Endodermal cell (in vitro differentiated cells): ENCODE data around the gene CNPY3. TPM values are rescaled to one million over a fixed set of nuclear protein-coding genes. Genes with fewer than 3 reads are reported as not detected.

Source experiments
- DNase-seq: peaks from one replicate; pipeline ENCODE4 v3.0.0-alpha.2; 2017
- H3K27ac ChIP-seq: 2 replicates; pipeline ENCODE4 v1.5.1; 2013; ENCODE audit warnings: mild to moderate bottlenecking, low read depth, low read length, moderate library complexity
- H3K27me3 ChIP-seq: 2 replicates; pipeline ENCODE4 v1.6.1; 2013; ENCODE audit warnings: mild to moderate bottlenecking, low read length, moderate library complexity; ENCODE audit not compliant: insufficient read depth, control insufficient read depth, poor library complexity, severe bottlenecking
- H3K36me3 ChIP-seq: 2 replicates; pipeline ENCODE4 v1.7.0; 2013; ENCODE audit warnings: mild to moderate bottlenecking, low read length, moderate library complexity; ENCODE audit not compliant: control insufficient read depth, insufficient read depth
- H3K4me1 ChIP-seq: one replicate; pipeline ENCODE4 v1.7.0; 2013; ENCODE audit warnings: low read length; ENCODE audit not compliant: control insufficient read depth, insufficient read depth
- H3K4me3 ChIP-seq: 2 replicates; pipeline ENCODE4 v1.5.1; 2013; ENCODE audit warnings: mild to moderate bottlenecking, low read length, moderate library complexity
- H3K9ac ChIP-seq: 2 replicates; pipeline ENCODE4 v1.6.1; 2013; ENCODE audit warnings: mild to moderate bottlenecking, low read length, moderate library complexity; ENCODE audit not compliant: poor library complexity, severe bottlenecking; ENCODE audit errors: extremely low read depth
- H3K9me3 ChIP-seq: 2 replicates; pipeline ENCODE4 v1.6.1; 2013; ENCODE audit warnings: mild to moderate bottlenecking, low read length, moderate library complexity; ENCODE audit not compliant: control insufficient read depth
- H3K27ac Mint-ChIP-seq: 2 replicates; pipeline ENCODE4 v1.8.0; 2020; ENCODE audit warnings: mixed read lengths
- H3K27me3 Mint-ChIP-seq: 2 replicates; pipeline ENCODE4 v1.8.0; 2021; ENCODE audit warnings: mild to moderate bottlenecking, mixed read lengths; ENCODE audit not compliant: insufficient read depth
- H3K36me3 Mint-ChIP-seq: 2 replicates; pipeline ENCODE4 v1.8.0; 2020; ENCODE audit warnings: low read depth, mixed read lengths
- H3K4me1 Mint-ChIP-seq: 2 replicates; pipeline ENCODE4 v1.8.0; 2020; ENCODE audit warnings: mixed read lengths
- H3K4me3 Mint-ChIP-seq: 2 replicates; pipeline ENCODE4 v1.8.0; 2020; ENCODE audit warnings: mild to moderate bottlenecking, moderate library complexity, mixed read lengths
- H3K9me3 Mint-ChIP-seq: 2 replicates; pipeline ENCODE4 v1.8.0; 2020; ENCODE audit warnings: mild to moderate bottlenecking, mixed read lengths
- WGBS, 2 experiments: methylation state at CpG; one replicate each; pipeline versions ENCODE4 v1.1.5 to v1.1.7; 2013; ENCODE audit warnings: missing lambda C conversion rate in 2 of 2, mixed read lengths in 1 of 2; ENCODE audit not compliant: insufficient coverage in 1 of 2, insufficient read length in 1 of 2; 5-methylcytosine and 5-hydroxymethylcytosine counted together
- total RNA-seq, 2 donors: library from RNA; stranded (reverse); fragmentation: NEBNext Ultra II Directional in 1 of 2; extraction: Animal tissue kit (Norgen Biotek cat#: 25700) in 1 of 2; gene quantifications; 2 replicates in 1 of 2; 3 replicates in 1 of 2; pipeline ENCODE4 v1.2.1, GENCODE V29; 2021
- TF ChIP-seq, protein P1 (sequence below): fragments of 200-600 bp; sonication (generic); conservative IDR thresholded peaks from 2 replicates; pipeline ENCODE4 v1.5.0; 2021; ENCODE audit warnings: antibody characterized with exemption, mild to moderate bottlenecking

Gene CNPY3
- total RNA-seq, 2 donors from 2014 or later, result 72.7 to 73.6 TPM

DNA sequence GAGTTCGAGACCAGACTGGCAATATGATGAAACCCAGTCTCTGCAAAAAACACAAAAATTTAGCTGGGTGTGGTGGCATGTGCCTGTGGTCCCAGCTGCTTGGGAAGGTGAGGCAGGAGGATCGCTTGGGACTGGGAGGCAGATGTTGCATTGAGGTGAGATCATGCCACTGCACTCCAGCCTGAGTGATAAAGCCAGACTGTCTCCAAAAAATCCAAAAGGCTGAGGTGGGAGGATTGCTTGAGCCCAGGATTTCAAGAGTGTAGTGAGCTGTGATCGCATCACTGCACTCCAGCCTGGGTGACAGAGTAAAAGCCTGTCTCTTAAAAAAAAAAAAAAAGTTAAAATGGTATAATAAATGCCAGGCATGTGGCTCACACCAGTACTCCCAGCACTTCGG, 14.7 kb upstream of the CNPY3 start:
- TF ChIP-seq, protein P1, sequence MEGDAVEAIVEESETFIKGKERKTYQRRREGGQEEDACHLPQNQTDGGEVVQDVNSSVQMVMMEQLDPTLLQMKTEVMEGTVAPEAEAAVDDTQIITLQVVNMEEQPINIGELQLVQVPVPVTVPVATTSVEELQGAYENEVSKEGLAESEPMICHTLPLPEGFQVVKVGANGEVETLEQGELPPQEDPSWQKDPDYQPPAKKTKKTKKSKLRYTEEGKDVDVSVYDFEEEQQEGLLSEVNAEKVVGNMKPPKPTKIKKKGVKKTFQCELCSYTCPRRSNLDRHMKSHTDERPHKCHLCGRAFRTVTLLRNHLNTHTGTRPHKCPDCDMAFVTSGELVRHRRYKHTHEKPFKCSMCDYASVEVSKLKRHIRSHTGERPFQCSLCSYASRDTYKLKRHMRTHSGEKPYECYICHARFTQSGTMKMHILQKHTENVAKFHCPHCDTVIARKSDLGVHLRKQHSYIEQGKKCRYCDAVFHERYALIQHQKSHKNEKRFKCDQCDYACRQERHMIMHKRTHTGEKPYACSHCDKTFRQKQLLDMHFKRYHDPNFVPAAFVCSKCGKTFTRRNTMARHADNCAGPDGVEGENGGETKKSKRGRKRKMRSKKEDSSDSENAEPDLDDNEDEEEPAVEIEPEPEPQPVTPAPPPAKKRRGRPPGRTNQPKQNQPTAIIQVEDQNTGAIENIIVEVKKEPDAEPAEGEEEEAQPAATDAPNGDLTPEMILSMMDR, result no peak
- H3K27me3 ChIP-seq, result no peaks in the 10 kb centered on the region
- WGBS, 2 experiments, result 86 to 90% methylated on average over 4 of the region's 4 CpGs
- peaks cover 2% of the 10 kb centered on the region for H3K27me3 Mint-ChIP-seq
- no peak overlapping the region for H3K9ac ChIP-seq
- H3K9me3 Mint-ChIP-seq, result no peaks in the 10 kb centered on the region
- H3K27ac Mint-ChIP-seq, result no peak overlapping the region
- no peak overlapping the region for H3K4me3 ChIP-seq
- no peaks in the 10 kb centered on the region for H3K9me3 ChIP-seq
- no peak for DNase-seq
- no peaks in the 10 kb centered on the region for H3K36me3 ChIP-seq
- H3K27ac ChIP-seq, result no peak overlapping the region
- H3K36me3 Mint-ChIP-seq, result no peaks in the 10 kb centered on the region
- no peaks in the 10 kb centered on the region for H3K4me1 ChIP-seq
- H3K4me3 Mint-ChIP-seq, result no peak overlapping the region
- no peaks in the 10 kb centered on the region for H3K4me1 Mint-ChIP-seq

DNA sequence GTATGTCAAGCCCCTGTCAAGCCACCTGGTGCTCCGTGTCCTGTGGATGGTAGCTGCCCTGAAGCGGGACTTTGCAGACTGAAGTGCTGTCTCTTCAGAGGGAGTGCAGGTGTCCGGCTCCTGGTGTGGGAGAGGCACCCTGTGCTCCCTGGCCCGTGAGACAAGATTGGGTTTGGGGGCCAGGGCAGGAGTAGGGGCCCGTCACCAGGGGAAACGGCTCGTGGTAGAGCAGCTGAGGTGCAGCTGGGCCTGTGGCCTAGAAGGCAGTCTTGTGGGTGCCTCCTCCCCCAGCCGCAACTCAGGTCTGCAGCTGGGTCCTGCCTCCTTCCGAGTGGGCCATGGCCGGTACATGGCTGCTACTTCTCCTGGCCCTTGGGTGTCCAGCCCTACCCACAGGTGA, 13.5 kb upstream of the CNPY3 start, which contains the start of gene PTCRA:
Gene PTCRA (plus strand): TSS at position 322 of the 400 bp plus-strand sequence. CDS start 17 bp downstream, at position 339.
- H3K27me3 ChIP-seq, result no peaks in the 10 kb centered on the region
- H3K4me3 ChIP-seq, result no peak within 1 kb of the TSS
- H3K9me3 ChIP-seq, result no peaks in the 10 kb centered on the region
- DNase-seq, result no peak
- Mint-ChIP-seq H3K4me3 (no peak within 1 kb of the TSS), H3K9me3 (no peaks in the 10 kb centered on the region), H3K36me3 (no peaks in the 10 kb centered on the region), H3K27me3 (peaks cover 2% of the 10 kb centered on the region), H3K27ac (peak within 1 kb of the TSS; percentile 44), H3K4me1 (no peaks in the 10 kb centered on the region)
- TF ChIP-seq, protein P1, result no peak
- H3K9ac ChIP-seq, result no peak within 1 kb of the TSS
- H3K36me3 ChIP-seq, result no peaks in the 10 kb centered on the region
- H3K4me1 ChIP-seq, result no peaks in the 10 kb centered on the region
- no peak within 1 kb of the TSS for H3K27ac ChIP-seq
- 91 to 95% methylated on average over 6 to 10 of the region's 10 CpGs for WGBS, 2 experiments

DNA sequence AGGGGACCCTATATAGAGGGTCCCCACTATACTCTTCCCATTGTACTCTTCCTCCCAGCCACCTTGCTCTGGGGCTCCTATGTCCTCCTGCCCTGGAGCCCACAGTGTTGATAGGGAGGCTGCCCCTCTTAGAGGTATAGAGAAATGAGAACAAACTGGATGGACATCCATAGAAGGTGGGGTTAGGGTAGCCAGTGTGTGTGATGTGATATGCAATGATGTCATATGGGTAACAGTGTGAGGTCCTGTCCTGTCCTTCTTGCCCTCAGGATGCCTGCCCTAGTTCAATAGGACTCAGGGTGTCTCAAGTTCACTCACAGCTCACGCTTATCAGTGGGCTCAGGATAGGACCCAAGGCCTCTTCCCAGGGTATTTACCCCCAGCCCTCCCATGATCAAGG, 13.0 kb upstream of the CNPY3 start:
- Histone ChIP-seq H3K36me3 (no peaks in the 10 kb centered on the region), H3K9ac (no peak overlapping the region), H3K27ac (no peak overlapping the region), H3K4me1 (no peaks in the 10 kb centered on the region), H3K9me3 (no peaks in the 10 kb centered on the region), H3K4me3 (no peak overlapping the region), H3K27me3 (no peaks in the 10 kb centered on the region)
- no peak overlapping the region for H3K4me3 Mint-ChIP-seq
- peaks cover 2% of the 10 kb centered on the region for H3K27me3 Mint-ChIP-seq
- DNase-seq, result no peak
- H3K36me3 Mint-ChIP-seq, result no peaks in the 10 kb centered on the region
- WGBS, 2 experiments, result 85 to 100% methylated on average over 1 of the region's 1 CpG
- H3K27ac Mint-ChIP-seq, result no peak overlapping the region
- H3K9me3 Mint-ChIP-seq, result no peaks in the 10 kb centered on the region
- H3K4me1 Mint-ChIP-seq, result no peaks in the 10 kb centered on the region
- TF ChIP-seq, protein P1, result no peak
